ENCODE results near the gene KCND3.

The KCND3 gene

DNA sequence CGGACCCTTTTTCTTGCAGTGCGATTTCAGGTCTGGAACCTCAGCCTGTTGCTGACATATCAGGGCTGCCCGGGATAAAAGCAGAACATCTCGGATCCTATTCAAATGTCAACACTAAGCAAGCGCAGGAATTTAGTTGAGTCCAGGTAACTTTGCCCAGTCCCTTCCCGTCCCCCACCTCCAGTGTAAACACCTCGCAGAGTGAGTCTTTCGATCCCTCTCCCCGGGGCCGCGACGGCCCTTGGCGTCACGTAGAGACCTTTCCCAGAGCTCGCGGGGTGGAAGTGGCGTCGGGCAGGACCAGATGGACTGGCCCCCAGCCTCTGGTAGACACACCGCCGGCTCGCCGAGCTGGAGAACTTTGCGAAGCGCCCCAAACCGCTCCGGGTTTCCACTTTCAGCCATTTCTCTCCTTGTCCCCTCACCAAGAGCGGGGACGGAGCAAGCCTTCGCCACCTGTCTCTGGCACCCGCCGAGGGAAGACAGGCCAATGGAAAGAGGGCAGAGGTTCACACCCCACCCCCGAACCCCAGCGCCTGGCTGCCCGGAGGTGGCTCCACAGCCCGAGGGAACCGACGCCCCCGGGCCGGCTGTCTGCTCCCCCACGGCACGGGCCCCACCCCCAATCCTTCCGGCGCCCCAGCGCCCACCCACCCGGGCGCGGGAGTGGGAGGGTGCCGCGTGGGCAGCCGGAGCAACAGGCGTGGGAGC is 570 bp downstream of the KCND3 start:
- DNase-seq (ENCODE audit: low read depth, low spot score), result no peak

DNA sequence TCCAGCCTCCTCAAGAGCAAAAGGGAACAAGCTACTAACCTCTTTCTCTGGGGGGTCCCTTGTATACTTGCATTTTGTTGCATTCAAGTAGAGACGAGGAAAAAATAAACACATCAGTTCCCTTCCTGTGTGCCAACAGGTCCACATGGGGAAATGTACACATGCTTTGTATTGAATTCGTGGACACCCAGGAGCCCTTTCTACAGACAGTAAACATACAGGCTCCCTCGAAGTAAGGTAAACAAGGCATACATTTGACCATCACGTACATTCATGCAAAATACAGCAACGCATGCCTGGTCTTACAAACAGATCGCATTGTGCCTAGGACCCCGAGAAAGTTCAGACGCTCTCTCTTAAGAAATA is 1.1 kb downstream of the KCND3 start:
- DNase-seq (ENCODE audit: low read depth, low spot score), result no peak

DNA sequence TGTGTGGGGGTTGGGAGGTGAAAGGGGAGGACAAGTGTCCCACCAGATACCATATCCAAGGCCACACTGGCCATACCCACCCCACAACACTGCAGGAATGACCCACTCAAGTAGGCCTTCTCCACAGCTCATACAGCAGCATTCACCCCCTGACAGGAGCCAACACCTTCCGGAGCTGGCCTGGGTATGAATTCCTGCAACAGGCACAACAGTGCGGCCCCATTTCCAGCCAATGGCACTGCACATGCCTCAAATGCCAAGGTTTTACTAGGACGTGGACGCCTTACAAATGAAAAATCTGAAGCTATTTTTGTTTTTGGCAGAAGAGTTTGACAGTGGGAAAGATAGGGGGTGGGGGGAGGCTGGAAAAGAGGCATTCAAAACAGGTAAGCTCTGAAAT is 2.0 kb downstream of the KCND3 start:
- DNase-seq (ENCODE audit: low read depth, low spot score), result no peak

DNA sequence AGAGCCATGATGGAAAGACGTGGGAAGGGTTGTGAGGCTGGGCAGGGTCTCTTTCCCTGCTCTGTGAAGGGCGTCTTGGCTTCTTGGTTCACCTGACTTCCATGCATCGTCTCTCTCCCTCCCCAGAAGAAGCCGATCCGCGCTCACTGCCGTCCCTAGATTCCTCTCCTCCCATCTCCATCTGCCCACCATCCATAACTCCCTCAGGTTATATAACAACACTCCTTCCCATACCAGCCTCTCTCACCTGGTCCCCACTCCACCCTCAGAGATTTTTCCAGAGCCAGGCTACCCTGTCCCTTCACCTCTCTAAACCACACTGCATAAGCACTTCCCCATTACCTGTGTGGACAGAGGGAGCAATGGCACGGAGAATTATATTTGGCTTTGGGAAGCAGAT is 6.0 kb downstream of the KCND3 start:
- DNase-seq (ENCODE audit: low read depth, low spot score), result no peak

DNA sequence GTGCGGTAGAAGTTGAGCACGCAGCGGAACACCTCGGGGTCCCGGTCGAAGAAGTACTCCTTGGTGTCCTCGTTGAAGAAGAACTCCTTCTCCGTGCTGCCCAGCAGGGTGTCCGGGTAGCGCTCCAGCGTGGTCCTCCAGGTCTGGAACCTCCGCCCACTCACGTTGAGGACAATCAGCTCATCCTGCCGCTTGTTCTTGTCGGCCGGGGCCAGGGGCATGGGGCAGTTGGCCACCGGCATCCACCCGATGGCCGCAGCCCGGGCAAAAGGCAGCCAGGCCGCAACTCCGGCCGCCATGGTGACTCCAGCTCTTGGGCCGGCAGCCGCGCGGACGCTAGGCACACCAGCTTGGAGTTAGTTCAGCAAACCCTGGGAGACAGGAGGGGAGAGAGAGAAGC is 7.0 kb downstream of the KCND3 start:
- DNase-seq (ENCODE audit: low read depth, low spot score), result no peak

DNA sequence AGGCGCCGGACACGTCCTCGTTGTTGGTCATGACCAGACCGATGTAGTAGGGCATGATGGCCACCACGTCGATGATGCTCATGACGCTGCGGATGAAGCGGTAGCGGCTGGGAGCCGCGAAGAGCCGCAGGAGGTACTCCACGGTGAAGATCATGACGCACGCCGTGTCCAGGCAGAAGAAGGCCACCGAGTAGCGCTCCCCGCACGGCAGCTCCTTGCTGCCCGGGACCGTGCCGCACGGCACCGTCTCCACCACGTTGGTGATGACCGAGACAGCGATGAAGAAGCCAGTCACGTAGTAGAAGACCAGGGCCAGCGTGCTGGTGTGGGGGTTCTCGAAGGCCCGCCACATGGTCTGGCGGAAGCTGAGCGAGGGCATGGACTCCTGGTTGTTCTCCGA is 7.6 kb downstream of the KCND3 start:
- no peak for DNase-seq (ENCODE audit: low read depth, low spot score)

DNA sequence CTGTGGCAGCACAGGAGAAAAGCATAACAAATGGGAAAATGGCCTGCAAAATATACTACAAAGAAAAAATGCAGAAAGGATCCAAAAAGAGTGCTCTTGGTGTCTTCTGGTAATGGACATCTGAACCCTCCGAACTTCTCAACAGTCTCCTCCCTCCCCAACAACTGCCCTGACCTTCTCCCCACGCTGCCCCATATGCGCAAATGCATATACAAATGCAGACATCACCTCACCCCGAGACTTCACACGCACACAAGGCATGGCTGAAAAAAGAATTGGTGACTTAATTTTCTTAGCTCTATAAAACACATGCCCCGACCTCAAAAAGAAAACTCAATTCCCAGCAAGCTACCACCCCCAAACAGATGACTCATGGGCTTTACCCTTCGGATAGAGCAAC is 8.4 kb downstream of the KCND3 start:
- no peak for DNase-seq (ENCODE audit: low read depth, low spot score)

DNA sequence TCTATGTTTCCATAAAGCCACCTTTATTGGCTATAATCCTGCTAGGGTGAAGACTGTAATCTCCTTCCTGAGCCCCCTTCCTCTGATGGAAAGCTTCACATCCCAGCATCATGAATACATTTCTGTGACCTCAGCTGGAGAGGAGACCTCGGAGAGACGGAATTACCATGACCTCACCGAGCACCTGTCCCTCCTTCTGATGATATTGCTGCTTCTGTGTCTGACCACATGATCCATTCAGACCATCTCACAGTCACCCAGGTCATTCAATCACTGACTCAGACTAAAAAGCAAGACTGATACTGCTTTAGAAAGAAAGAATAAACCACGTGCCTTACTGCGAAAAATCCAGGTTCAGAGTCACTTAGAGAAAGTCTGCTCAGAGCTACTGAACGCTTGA is 8.8 kb downstream of the KCND3 start:
- DNase-seq (ENCODE audit: low read depth, low spot score), result no peak

DNA sequence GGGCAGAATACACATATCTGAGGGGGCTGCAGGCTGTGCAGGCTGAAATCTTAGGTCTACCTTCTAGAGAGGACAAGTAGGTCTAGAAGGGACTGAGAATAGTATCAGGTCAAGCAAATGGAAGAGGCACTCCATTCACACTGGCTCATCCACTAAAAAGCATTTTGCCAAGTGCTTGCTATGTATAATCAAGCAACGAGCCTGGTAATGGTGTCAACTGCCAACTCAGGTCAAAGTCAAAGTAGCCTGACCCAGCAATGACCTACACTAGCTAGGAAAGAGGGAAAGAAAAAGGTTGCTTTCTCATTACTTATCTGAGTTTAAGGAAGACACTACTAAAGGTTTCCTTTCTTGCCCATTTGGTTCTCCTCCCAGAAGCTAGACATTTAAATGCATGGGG is 10.8 kb downstream of the KCND3 start:
- no peak for DNase-seq (ENCODE audit: low read depth, low spot score)

DNA sequence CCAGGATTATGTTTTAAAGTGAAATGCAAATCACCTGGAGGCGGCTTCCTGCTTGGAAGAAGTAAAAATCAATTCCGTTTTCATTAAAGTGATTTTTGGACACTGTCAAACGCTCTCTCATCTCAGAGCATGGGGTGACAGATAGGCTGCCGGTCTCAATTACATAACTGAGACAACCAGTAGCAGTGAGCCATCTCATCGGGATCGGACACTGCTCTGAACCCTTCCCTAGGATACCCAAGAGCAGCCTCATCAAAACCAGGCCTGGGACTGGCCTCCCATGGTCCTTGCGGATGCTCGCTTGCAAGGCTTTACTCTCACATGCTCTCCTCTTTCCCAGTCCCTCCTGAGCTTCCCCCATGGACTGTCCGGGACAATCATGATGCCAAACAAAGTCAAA is 12.1 kb downstream of the KCND3 start:
- no peak for DNase-seq (ENCODE audit: low read depth, low spot score)

DNA sequence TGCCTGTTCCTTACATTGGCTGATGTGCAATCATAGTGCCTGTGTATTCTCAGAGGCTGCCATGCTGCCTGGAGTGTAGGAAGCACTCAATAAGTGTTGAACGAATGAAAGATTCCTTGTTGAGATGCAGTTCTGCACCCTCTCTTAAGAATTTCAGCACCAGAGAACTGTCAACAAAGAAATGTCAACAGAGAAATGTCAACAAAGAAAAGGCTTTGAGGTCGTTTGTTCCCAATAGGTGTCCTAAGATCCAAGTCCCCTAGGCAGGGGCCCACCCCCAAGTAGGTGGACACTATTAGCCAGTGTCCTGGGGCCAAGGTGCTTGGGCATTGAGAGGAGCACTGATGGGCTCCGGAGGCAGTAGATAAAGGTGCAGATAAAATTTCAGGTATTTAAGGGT is 12.6 kb downstream of the KCND3 start:
- DNase-seq (ENCODE audit: low read depth, low spot score), result no peak

DNA sequence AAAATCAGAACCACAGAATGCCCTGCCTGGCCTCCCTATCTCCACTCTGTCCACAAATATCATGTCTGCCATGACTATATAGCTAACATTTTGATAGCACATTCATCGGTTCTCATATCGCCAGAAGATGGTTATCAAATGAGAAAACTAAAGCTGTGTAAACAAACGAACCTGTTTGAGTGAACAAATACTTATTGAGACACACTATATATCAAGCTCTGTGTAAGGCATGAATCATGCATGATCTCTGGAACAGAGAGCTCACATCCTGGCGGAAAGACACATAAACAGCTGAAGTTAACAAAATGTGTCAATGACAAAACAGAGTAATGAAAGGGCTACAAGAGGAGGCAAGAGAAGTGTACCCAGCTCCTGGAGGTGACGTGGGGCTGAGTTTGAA is 13.1 kb downstream of the KCND3 start:
- no peak for DNase-seq (ENCODE audit: low read depth, low spot score)

DNA sequence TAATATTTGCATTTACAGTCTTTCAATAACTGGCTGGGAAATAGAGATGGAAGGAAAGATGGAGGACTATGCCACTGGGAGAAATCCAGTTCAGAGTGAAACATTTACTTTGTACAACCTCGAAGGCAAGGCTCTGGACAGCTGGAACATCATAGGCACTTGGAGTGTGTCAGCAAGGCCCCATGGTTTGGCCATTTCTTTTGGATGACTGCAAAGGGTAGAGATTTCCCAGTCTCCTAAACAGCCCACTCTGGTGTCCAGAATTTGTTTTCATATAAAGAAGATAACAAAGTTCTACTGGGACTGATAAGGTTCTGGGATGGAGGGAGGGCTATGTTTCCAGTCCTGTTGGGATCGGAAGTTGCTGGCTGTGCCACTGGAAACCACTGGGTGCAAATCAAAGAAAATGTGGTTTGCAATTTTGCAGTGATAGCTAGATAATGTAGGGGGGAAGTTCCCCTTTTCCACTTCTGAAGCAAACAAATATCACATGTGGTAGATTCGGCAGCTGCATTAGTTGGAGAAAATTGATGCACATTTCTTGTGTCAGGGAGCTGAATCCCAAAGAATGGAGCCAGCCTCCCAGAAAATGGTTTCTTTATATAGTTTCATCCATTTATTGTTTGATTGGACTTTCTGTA is 16.2 kb downstream of the KCND3 start:
- DNase-seq (ENCODE audit: low read depth, low spot score), result no peak

DNA sequence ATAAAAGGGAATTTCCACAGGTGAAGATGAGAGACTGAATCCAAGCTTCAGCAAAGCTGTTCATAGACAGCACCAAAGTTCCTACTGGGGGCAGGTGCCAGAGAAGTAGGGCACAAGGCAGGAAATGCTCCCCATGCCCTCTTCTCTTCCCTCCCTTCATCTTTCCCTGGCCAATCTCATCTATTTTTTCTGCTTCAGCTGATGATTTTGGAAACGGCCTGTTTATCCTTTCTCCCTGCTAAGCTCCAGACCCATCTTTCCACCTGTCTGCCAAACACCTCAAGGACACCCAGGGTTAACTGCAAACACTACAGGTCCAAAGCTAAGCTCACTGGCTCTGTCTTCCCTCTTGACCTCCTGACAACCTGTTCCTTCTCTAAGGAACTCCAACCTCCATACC is 18.1 kb downstream of the KCND3 start:
- DNase-seq (ENCODE audit: low read depth, low spot score), result no peak

DNA sequence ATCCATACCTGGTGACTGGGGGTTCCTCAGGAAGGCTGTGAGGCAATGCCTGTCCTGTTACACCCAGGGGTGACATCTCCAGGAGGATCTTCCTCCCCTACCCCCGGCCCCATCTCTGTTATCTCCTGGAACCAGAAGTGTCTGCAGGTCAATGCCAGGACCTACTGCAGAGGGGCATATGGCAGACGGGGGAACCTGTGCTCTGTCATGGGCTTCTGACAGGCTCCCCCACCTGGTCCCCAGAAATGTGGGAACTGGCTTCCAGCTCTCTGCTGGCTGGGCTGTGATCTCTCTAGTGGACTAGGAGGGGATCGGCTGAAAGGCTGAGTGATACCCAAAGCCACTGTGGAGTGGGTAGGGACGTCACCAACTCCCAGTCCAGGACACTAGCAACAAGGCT is 21.0 kb downstream of the KCND3 start:
- no peak for DNase-seq (ENCODE audit: low read depth, low spot score)

DNA sequence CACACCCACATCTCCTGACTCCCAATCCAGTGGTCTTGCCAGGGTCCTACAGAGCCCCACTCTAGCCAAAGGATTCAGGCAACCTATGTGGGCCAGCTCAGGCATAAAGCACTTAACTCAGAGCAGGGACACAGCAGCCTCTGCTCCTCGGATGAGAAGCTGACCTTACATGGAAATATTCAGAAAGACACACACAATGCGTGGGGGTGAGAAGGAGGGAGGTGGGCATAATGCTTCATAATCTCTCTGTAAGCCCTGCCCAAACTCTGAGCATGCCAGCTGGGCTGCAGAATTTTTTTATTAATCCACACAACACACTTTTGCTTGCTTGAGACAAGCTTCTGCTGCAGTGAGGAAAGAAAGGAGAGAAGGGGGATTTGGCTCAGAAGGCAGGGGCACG is 21.6 kb downstream of the KCND3 start:
- DNase-seq (ENCODE audit: low read depth, low spot score), result no peak

DNA sequence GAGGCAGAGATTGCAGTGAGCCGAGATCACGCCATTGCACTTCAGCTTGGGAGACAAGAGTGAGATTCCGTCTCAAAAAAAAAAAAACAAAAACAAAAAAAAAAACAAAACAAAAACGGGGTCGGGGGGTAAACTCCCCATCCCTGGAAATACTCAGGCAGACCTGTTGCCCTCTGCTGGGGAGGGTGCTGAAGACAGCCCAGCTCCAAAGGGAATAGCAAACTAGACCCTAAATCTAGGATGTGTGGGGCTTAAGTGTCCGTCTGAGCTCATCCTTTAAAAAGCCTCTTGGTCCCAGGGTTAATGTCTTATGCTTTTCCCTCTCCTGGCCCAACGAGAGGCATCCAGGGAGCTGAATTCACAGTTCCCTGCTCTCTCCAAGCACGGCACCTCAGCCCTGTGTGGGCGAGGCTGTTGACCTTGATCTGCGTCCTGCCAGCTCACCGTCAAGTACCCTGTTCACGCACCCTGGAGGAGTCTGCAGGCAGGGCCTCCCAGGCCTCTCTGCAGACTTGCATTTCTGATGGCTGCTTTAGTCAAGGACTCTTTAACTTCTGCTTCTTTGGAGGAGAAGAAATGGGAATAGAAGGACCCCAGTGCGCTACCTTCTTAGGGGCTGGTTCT is 22.3 kb downstream of the KCND3 start:
- no peak for DNase-seq (ENCODE audit: low read depth, low spot score)

DNA sequence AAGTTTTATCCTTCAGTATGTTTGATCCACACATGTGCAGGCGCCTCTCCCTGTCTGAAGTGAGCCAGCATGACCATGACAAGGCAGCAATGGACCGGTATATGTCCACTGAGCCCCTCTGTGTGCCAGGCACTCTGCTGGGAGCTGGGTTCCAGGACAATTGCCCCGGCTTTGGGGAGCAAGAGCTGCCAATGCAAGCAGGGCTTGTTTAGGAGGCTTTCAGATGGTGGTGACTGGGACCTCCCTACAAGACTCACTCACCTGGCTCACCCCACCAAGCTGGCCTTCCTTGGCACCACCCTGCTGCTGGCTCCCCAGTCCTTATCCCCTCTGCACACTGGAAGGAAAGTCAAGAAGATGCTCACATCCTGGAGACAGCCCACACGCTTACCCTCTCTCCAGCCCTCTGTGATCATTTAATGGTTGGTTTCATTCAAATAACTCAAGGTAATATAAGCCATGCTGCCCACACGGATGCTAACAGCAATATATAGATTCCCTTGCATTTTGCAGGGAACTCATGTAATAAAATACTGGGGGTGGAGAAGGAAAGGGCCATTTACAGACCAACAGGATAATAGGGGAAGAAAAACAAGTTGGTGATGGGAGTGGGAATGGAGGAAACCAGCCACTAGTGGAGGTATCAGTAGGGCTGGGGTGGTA is 23.6 kb downstream of the KCND3 start:
- no peak for DNase-seq (ENCODE audit: low read depth, low spot score)

DNA sequence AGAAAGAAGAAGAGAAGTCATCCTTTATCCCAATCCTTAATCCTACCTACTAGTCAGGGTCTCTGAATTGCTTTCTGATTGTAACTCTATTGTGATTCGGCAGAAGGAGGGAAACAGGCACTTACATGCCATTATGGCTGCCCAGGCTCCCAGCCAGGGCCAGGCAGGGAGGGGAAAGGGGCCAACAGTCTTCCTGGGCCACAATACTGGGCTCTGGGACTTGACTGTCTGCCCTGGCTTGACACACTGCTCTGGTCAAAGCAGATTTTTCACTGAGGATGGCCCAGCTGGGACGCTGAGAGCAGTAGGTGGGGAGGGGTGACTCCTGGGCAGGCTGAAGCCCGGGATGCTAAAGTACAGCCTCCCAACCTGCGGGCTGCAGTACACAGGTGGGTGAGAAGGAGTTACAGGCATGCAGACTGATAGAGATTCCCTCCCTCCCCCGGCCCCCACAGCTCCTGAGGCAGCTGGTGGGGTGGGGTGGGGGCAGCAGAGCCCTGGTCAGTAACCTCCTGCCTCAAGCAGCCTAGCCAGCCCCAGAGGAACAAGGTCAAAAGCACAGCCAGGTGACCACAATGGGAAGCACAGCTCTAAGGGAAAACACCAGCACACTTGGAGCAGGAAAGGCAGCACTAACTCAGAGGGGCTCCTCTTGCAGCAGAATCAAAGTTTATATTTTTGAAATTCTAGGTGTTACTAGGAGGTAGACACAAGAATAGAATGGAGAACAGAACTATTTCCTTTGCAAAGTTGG is 25.3 kb downstream of the KCND3 start:
- no peak for DNase-seq (ENCODE audit: low read depth, low spot score)

DNA sequence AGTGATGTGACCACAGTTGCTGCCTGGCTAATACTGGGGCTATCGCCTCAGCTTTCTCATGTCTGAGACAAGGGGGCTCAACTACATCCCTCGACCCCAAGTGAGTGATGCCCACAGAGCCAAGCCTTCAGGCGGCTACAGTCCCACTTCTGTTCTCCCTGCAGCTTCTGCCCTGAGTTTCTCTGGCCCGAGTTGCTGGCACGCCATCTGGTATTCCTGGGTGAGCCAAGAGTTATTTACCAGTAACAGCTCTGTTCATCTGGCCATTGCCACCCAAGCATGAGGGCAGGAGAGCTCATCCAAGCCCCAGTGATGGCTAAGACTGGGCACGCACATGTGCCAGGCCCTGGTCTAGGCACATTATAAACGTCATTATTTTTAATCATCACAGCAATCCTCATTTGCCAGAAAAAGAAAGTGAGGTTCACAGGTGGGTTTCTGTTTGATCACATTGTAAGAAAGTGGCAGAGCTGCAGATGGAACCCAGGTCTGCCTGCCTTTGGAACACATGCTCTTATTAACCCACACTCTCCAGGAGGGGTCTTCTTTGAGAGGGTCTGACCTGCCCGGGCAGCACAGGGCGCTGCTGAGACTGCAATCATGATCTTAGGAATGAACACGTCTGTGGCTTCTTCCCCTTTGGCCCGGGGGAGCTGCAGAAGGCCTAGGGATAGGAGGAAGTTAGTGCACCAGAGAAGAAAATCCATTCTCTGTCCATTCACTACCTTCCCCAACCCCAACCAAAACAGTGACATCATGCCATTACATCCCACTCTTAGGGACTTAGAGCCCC is 27.5 kb downstream of the KCND3 start:
- no peak for DNase-seq (ENCODE audit: low read depth, low spot score)

DNA sequence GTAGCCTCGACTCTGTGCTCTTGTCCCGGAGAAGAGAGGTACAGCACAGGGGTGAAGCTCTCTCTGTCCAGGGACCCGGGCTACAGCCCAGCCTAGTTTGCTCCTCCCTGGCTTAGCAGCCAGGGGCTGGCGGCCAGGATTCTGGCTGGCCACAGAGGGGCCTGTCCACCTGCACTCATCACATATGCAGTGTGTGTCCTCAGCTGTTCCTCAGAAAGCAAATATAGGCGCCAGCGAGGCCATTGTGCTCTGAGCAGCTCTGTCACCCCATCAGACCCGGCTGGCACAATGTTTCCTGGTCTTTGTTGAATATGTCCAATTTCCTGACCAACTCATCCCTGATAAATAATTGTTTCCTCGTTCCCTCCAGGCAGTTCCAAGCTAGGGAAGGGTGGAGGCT is 28.5 kb downstream of the KCND3 start:
- no peak for DNase-seq (ENCODE audit: low read depth, low spot score)
